ENCODE data around the gene ZNF385C. TPM values are rescaled to one million over a fixed set of nuclear protein-coding genes. Genes with fewer than 3 reads are reported as not detected.

The ZNF385C gene
- total RNA-seq, 2 experiments from 2014 or later: 0.67 to 0.85 TPM

GRCh38 chr17:42117397-42118125 lies 19.3 kb upstream of the ZNF385C start:
- CTCF ChIA-PET (ENCODE audit: unreplicated experiment): interaction anchor here (0.6 kb wide), 1 partner anchor 19 kb away, joined by 3 read pairs; the partner anchor contains the start of gene ZNF385C
- no peak overlapping the region for H3K4me2 ChIP-seq (ENCODE audit: low read length)
- no peak overlapping the region for H2AFZ ChIP-seq (ENCODE audit: low read length)
- POLR2A ChIA-PET: interaction anchor here (1.2 to 1.5 kb wide), 2 partner anchors 76 to 151 kb away, joined by 3 read pairs; partner anchors contain the start of gene CNP
- H3K4me1 ChIP-seq (ENCODE audit: insufficient read depth, low read length, poor library complexity, severe bottlenecking): peaks cover 75% of the 10 kb centered on the region
- H4K20me1 ChIP-seq (ENCODE audit: insufficient read depth, low read length): no peaks in the 10 kb centered on the region
- H3K4me3 ChIP-seq (ENCODE audit: low read depth, low read length, poor library complexity, severe bottlenecking): no peak overlapping the region
- peaks cover 3% of the 10 kb centered on the region; the same call in 1 of the 2 replicates for H3K79me2 ChIP-seq (ENCODE audit: insufficient read depth, low read depth, low read length)
- no TSS peak for BruUV-seq (replicated peaks)
- no peak overlapping the region for H3K27ac ChIP-seq (ENCODE audit: low read depth, low read length, poor library complexity, severe bottlenecking)
- peaks cover 44% of the 10 kb centered on the region for H3K36me3 ChIP-seq (ENCODE audit: insufficient read depth, low read length)
- no peak for DNase-seq (ENCODE audit: low spot score)
- no peaks in the 10 kb centered on the region for H3K9me2 ChIP-seq (ENCODE audit: insufficient read depth, low read length)
- no peaks in the 10 kb centered on the region for H3K9me3 ChIP-seq (ENCODE audit: low read length)
- TF ChIP-seq EZH2phosphoT487 (IDR thresholded peaks at IDR 0.05; ENCODE audit: borderline replicate concordance, low read depth, low read length) (no peak), CTCF (conservative IDR thresholded peaks at IDR 0.05; ENCODE audit: low read length) (no peak)
- intact Hi-C loops (cut with micrococcal nuclease; ENCODE audit: unreplicated experiment): loop anchor here (1.0 to 10.0 kb wide), 3 partner anchors 64 to 383 kb away; partner anchors contain the start of genes HAP1, KCNH4 and STAT3

- Histone ChIP-seq H2AFZ (ENCODE audit: low read length) (no peak overlapping the region), H3K79me2 (ENCODE audit: insufficient read depth, low read depth, low read length) (peaks cover 3% of the 10 kb centered on the region; the same call in 1 of the 2 replicates), H3K4me3 (ENCODE audit: low read depth, low read length, poor library complexity, severe bottlenecking) (no peak overlapping the region), H3K9me3 (ENCODE audit: low read length) (no peaks in the 10 kb centered on the region), H3K36me3 (ENCODE audit: insufficient read depth, low read length) (peaks cover 44% of the 10 kb centered on the region), H4K20me1 (ENCODE audit: insufficient read depth, low read length) (no peaks in the 10 kb centered on the region), H3K4me2 (ENCODE audit: low read length) (peak overlapping the region; percentile 77), H3K4me1 (ENCODE audit: insufficient read depth, low read length, poor library complexity, severe bottlenecking) (peaks cover 80% of the 10 kb centered on the region), H3K9me2 (ENCODE audit: insufficient read depth, low read length) (no peaks in the 10 kb centered on the region), H3K27ac (ENCODE audit: low read depth, low read length, poor library complexity, severe bottlenecking) (peak overlapping the region; percentile 91)
- DNase-seq (ENCODE audit: low spot score): peak; percentile 90
- TF ChIP-seq EZH2phosphoT487 (IDR thresholded peaks at IDR 0.05; ENCODE audit: borderline replicate concordance, low read depth, low read length) (no peak), CTCF (conservative IDR thresholded peaks at IDR 0.05; ENCODE audit: low read length) (peak; percentile 94)
- intact Hi-C loops (cut with micrococcal nuclease; ENCODE audit: unreplicated experiment): loop anchor here (1.0 to 10.0 kb wide), 5 partner anchors 50 to 382 kb away; partner anchors contain the start of genes HAP1 and STAT3
- POLR2A ChIA-PET: interaction anchor here (0.6 kb wide), 1 partner anchor 48 kb away, joined by 3 read pairs; no protein-coding TSS in a partner anchor
- CTCF ChIA-PET (ENCODE audit: unreplicated experiment): no interaction called here
- no TSS peak for BruUV-seq (replicated peaks)
Measured at GRCh38 chr17:42116705-42117396, 18.6 kb upstream of the ZNF385C start.

Data from OCI-LY7 (cell line).